PFSK-1 (cell line): Measurements from ENCODE around the gene MTCH1.

ENCODE experiments used
- POLR2AphosphoS5 ChIP-seq: IDR thresholded peaks from 2 replicates; pipeline ENCODE4 v1.6.1; 2012; ENCODE audit warnings: low read depth, mild to moderate bottlenecking, control low read depth, low read length, moderate library complexity
- SIN3A ChIP-seq: IDR thresholded peaks from 2 replicates; pipeline ENCODE4 v1.6.1; 2012; ENCODE audit warnings: mild to moderate bottlenecking, low read length, moderate library complexity, borderline replicate concordance; ENCODE audit not compliant: insufficient read depth
- TAF1 ChIP-seq: IDR thresholded peaks from 2 replicates; pipeline ENCODE4 v1.6.1; 2012; ENCODE audit warnings: low read length, control low read depth, borderline replicate concordance; ENCODE audit not compliant: insufficient read depth
- TF ChIP-seq, protein P1 (sequence below), 2 experiments: IDR thresholded peaks; 2 replicates each; pipeline versions ENCODE4 v1.6.1 to v1.8.0; 2011 to 2012; ENCODE audit warnings: low read depth in 2 of 2, low read length in 2 of 2, control low read depth in 1 of 2, inconsistent platforms in 1 of 2, mild to moderate bottlenecking in 1 of 2, moderate library complexity in 1 of 2; ENCODE audit not compliant: insufficient read depth in 1 of 2

DNA sequence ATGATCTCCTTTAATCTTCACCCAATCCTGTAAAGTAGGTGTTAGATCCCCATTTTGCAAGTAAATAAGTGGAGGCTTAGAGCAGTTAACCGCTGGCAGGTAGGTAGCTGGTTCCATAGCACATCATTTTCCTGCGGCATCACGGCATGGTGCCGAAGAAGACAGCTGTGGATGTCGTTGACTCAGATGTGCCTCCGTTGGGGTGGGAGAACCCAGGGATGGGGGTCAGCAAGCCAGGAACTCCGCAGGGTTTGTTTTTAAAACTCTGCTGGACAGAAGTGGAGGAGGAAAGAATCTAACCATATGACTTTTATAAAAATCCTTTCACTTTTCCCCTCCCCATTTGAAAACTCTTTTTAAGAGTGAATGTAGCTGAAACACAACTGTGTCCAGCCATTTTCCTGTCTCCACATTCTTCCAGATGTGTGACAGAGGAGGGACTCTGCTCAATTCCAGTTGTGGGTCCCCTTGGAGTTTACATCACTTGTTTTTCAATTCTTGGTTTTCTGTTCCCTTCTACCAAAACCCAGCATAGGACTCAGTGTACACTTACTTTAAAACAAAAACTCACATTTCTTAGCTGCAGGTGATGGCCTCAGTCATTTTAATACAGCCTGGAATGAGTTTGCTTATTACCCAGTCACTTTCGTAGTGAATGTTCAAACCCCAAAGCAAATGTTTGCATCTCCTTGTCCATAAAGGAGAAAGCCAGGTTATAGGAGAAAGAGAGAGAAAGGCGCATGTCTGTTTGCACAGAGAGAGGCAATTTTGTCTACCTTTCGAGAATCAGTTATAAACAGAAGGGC is 59.1 kb downstream of the MTCH1 start:
- TF ChIP-seq TAF1: no peak
- no peak for TF ChIP-seq SIN3A
- no peak for TF ChIP-seq POLR2AphosphoS5
- TF ChIP-seq, protein P1, sequence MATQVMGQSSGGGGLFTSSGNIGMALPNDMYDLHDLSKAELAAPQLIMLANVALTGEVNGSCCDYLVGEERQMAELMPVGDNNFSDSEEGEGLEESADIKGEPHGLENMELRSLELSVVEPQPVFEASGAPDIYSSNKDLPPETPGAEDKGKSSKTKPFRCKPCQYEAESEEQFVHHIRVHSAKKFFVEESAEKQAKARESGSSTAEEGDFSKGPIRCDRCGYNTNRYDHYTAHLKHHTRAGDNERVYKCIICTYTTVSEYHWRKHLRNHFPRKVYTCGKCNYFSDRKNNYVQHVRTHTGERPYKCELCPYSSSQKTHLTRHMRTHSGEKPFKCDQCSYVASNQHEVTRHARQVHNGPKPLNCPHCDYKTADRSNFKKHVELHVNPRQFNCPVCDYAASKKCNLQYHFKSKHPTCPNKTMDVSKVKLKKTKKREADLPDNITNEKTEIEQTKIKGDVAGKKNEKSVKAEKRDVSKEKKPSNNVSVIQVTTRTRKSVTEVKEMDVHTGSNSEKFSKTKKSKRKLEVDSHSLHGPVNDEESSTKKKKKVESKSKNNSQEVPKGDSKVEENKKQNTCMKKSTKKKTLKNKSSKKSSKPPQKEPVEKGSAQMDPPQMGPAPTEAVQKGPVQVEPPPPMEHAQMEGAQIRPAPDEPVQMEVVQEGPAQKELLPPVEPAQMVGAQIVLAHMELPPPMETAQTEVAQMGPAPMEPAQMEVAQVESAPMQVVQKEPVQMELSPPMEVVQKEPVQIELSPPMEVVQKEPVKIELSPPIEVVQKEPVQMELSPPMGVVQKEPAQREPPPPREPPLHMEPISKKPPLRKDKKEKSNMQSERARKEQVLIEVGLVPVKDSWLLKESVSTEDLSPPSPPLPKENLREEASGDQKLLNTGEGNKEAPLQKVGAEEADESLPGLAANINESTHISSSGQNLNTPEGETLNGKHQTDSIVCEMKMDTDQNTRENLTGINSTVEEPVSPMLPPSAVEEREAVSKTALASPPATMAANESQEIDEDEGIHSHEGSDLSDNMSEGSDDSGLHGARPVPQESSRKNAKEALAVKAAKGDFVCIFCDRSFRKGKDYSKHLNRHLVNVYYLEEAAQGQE (IDR thresholded peaks at IDR 0.05; ENCODE audit: insufficient read depth in 1 of 2, low read depth in 2 of 2, low read length in 2 of 2): no peak
